ENCODE measurements around the gene GRAMD2A.

The GRAMD2A gene

DNA sequence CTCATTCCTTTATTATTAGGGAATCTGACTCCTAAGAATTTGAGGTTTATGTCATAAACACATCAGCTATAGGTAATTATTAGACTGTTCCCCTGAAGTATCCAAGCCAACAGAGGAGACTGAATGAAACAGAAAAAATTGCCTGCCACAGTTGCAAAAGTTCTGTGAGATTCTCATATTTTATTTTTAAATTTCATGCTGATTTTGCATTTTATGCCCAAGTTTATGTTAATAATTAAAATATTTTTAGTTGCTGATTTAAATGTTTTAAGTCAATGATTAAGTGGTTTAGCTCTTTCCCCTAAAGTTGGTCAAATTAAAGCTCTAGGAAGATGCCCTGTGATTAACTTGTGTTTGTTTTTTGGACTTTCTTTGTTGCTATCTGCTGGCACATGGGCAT is 69.2 kb downstream of the GRAMD2A start:
- no peak for DNase-seq

DNA sequence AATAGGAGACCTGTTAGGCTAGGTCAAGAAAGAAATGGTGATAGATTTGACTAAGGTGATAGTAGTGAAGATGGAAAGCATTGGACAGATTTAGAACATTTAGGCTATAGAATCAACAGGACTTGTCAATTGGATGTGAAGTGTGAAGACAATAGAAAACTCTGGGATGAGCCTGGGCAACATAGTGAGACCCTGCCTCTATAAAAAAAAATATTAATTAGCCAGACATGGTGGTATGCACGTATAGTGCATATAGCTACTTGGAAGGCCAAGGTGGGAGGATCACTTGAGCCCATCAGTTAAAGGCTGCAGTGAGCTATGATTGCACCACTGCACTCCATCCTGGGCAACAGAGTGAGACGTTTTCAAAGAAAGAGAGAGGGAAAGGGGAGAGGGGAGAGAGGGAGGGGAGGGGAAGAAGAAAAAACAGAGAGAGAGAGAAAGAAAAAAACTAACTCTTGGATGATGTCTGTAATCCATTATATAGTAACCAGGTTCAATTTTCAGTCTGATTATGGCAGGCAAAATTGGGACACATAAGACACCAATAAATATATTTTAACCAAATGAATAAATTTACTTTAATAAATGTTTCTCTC is 69.8 kb downstream of the GRAMD2A start:
- no peak for DNase-seq

DNA sequence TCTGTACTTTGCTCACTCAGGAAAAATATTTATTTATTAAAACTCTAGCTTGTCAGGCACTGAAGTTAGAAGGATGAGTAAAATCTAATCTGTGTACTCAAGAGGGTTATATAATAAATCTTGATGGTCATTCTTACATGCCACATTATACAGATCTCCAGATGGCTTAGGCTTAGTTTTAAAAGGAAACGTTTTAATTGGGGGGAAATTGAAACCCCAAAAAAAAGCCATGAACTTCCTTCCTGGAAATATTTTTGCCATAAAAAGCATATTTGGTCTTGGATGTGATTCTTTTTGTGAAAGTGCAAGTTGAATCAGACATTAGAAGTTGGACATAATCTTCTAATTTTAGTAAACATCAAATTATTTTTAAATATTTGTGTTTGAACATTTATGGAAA is 73.4 kb downstream of the GRAMD2A start:
- DNase-seq = no peak

DNA sequence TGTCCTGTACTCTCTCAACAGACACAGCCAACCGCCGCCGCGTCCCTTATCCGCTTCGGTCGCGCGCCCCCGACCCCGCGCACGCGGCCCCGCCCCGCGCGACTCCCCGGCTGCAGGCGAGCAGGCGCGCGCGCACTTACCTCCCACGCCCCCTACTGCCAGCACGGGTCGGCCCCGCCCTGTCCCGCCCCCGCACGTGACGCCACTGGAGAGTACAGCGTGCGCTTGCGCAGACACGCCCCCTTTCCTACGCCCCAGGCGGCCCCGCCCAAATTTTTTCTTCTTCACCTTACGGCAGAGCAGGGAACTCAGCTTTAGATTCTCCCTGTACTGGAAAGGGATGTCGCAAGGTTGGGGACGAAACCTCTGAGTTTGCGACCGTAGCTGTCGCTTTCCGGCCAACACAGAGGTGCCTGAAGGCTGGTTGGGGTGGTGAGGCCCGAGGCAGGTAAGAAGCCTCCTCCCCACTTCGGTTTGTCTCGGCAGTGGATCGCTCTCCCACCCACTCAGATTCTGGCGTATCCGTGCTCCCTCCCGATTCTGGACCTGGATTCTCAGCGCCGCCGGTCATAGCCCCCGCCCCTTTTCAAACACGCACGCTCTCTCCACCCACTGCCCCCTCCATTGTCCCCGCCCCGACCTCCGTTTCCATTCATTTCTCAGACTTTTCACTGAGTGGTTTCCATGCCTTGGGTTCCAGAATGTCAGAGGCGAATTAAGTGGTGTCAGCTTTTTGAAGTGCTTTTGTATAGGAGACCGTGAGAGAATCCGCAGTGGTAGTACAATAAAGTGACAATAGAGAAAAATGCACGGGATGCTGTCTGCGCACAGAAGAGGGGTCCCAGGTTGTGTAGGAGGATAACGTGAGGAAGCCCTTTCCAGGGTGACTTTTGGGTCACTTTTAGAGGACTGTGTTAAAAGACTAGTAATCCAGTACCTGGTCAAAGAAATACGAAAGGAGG is 79.3 kb downstream of the GRAMD2A start, which contains the start of the genes MYO9A and SENP8:
Gene MYO9A (minus strand): TSS at position 134 of the 962 bp plus-strand sequence. CDS start 71,587 bp downstream, outside the sequence.
Gene SENP8 (plus strand): TSS at position 387 of the 962 bp plus-strand sequence. CDS start 21,221 bp downstream, outside the sequence.
- peak; percentile 96 for DNase-seq

DNA sequence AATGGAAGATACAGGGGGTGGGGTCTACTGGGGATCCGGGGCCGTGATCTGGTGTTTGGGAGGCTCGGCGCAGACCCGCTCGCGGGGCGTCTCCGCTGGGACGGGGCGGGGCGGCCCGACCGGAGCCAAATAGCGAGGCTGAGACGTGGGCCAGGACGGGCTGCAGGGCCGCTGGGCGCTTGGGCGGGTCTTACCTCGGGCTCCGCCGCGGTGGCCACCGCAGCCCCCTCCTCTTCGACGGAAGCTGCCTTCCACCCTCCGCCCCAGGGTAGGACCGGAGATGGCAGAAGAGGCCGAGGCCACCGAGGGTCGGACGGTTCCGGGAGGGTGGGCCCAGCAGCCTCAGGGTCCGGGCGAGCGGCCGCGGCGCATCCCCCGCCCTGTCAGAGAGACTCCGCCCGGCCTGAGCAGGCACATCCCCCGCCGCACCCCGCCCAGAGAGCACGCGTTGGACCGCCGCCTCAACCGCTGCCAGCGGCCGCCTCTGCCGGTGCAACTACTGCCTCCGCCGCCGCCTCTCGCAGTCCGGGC is 80.0 kb downstream of the GRAMD2A start:
- peak; percentile 76 for DNase-seq

DNA sequence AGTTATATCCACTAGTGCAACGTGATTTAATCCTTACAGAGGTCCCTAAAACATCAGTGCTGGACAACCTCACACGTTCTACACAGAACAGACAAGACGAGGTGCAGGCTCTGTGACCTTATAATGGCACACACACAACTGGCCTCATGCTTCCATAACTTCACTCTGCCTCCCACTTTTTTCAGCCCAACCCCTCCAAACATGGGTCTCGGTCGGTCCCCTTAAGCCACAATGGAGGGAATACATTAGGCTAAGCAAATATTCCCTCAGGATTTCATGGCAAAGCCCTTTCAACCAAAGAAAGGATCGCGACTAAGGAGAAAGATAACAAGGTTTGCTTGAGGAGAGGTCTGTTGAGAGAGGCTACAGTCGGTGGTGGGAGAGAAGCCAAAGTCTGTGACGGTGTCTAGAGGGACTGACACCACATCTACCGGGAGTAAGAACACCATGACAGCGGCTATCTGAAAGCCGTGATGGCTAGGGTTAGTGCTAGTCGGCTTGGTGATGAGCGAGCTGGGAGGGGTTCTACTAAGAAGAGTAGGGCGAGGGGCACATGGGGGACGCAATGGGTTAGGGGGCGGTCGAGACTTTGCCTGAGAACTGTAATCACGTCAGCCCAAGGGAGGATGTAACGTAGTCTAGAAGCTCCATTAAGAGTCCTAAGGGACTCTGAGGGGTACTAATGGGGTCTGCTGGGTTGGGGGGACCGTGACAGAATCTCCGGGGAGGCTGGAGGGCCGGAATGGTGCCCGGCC is 80.7 kb downstream of the GRAMD2A start:
- no peak for DNase-seq

DNA sequence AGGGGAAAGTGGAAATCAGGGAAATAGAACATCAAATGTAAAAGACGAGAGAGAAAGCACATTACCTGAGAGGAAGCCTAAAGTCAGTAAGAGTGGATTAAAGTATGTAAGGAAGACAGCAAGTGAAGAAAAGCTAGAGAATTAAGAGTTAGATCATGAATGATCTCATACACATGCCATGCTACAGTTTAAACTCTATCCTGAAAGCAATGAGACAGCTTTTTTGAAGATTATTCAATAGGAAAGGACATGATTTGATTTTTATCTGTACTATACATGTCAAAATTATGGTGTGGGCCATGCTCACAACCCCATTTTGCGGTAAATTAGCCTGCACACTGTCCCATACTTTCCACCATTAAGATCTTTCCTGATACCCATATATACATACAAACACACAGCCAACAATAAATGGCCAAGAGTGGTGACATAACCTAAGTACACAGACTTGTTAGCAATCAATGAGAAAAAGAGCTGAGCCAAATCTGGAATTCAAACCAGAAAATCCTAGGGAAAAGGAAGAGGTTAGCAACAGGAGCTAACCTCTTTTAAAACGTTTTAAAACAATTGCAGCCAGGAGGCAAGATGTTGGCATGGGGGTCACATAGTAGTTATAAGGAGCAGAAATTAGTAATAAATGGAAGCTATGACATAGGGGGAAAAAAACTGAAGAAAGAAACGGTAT is 84.1 kb downstream of the GRAMD2A start:
- DNase-seq = no peak

DNA sequence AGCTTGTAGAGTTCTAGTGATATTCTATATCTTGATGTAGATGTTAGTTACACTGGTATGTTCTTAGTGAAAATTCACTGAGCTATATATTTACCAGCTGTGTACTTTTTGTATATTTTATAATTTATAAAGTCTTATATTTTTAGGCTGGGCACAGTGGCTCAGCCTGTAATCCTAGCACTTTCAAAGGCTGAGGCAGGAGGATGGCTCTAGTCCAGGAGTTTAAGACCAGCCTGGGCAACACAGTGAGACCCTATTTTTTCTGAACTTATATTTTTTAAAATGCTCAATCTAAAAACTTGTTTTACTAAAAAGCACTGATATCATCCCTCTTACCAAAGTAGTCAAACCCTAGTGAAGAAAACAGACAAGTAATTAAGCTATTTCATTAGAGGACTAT is 84.8 kb downstream of the GRAMD2A start:
- no peak for DNase-seq

DNA sequence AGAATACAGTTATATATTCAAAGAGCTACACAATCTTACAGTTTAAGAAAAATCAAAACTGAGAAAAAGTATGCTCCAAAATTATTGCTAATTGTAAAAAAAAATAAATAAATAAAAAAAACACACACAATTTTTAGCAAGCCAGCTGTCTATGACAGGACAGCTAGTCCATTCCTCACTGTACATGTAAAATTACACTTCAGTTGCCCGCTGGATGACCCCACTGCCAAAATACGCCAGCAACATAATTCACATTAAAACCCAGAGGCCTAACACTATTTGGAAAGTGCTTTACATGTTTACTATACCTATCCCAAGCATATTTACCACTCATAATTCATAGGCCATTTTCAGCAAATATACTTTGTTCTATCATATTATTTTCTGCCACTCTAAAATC is 85.5 kb downstream of the GRAMD2A start:
- no peak for DNase-seq

DNA sequence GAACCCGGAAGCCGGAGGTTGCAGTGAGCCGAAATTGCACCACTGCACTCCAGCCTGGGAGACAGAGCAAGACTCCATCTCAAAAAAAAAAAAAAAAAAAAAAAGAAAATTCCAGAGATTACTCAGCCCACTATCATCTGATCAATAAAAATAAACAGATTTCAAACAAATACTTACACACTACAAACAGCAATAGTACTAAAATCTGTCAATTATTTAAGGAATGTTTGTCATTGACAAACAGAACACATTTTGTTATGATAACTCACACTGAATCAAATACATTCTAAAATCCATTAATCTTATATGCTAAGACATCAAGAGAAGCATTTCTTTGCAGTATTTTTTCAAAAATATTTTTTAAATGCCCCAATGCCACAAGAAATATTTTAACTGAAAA is 87.2 kb downstream of the GRAMD2A start:
- DNase-seq = no peak
